Ovary (tissue), 9 donors: ENCODE data around the gene BAIAP3. TPM values are rescaled to one million over a fixed set of nuclear protein-coding genes. Genes with fewer than 3 reads are reported as not detected.

ENCODE experiments used
- DNase-seq, 5 donors: peaks; one replicate each; pipeline ENCODE4 v3.0.0-alpha.2; 2019 to 2020
- H3K27ac ChIP-seq, 2 donors: fragments of 200-600 bp; one replicate each; pipeline versions ENCODE4 v1.5.1 to v1.8.0; 2019 to 2022
- H3K27me3 ChIP-seq: fragments of 200-600 bp; one replicate; pipeline ENCODE4 v1.8.0; 2022
- H3K36me3 ChIP-seq: fragments of 200-600 bp; sonication (generic); one replicate; pipeline ENCODE4 v1.5.1; 2019
- H3K4me1 ChIP-seq: one replicate; pipeline ENCODE4 v1.8.1; 2013; ENCODE audit warnings: mild to moderate bottlenecking, moderate library complexity; ENCODE audit not compliant: insufficient read depth
- H3K4me3 ChIP-seq: fragments of 200-600 bp; sonication (generic); one replicate; pipeline ENCODE4 v1.5.1; 2017
- H3K9me3 ChIP-seq, 2 donors: fragments of 200-600 bp in 1 of 2; sonication (generic) in 1 of 2; one replicate each; pipeline versions ENCODE4 v1.5.1 to v1.8.1; 2013 to 2019; ENCODE audit warnings: mild to moderate bottlenecking in 1 of 2, moderate library complexity in 1 of 2
- CTCF ChIP-seq, 3 donors: fragments of 450-650 bp in 2 of 3; fragments of 200-600 bp in 1 of 3; IDR thresholded peaks; one replicate each; pipeline versions ENCODE4 v1.5.1 to v1.8.0; 2016 to 2022; ENCODE audit warnings: antibody characterized with exemption in 3 of 3, mild to moderate bottlenecking in 1 of 3
- EP300 ChIP-seq: sonication (generic); formaldehyde crosslinking; IDR thresholded peaks from one replicate; pipeline ENCODE4 v1.6.1; 2017; ENCODE audit warnings: antibody characterized with exemption
- POLR2A ChIP-seq: fragments of 450-650 bp; IDR thresholded peaks from one replicate; pipeline ENCODE4 v1.6.1; 2017; ENCODE audit warnings: antibody characterized with exemption, mild to moderate bottlenecking, moderate library complexity
- WGBS, 3 donors: extraction: QIAGEN DNeasy Blood & Tissue Kit in 1 of 3; methylation state at CpG; one replicate each; pipeline versions ENCODE4 v1.1.5 to v1.1.7; 2013 to 2017; 5-methylcytosine and 5-hydroxymethylcytosine counted together
- intact Hi-C, 4 donors: fragments of 100-400 bp; cut with DNase I; formaldehyde crosslinking; loops; one replicate each; pipeline versions ENCODE4 v1.11.0 to v1.15.1; 2022 to 2023
- polyA plus RNA-seq, 2 donors: library from polyadenylated mRNA; stranded (reverse); fragments of 200-250 nt in 1 of 2; fragments of 350-450 nt in 1 of 2; fragmentation: Illumina TruSeq in 1 of 2; extraction: RNeasy Lipid Tissue Mini Kit (QIAGEN cat#74804) in 1 of 2; gene quantifications; one replicate each; pipeline ENCODE4 v1.2.3, GENCODE V29; 2013 to 2014
- total RNA-seq, 7 donors: library from RNA; depleted of rRNA in 2 of 7; stranded (reverse); fragments of >200 nt in 2 of 7; fragmentation: NEBNext Ultra II Directional in 3 of 7; extraction: Animal tissue kit (Norgen Biotek cat#: 25700) in 3 of 7; gene quantifications; one replicate each; pipeline versions ENCODE4 v1.1.0 to v1.2.4, GENCODE V29; 2016 to 2023
- donor health status: DM: no; HTN: no; CAD: no; lungs with moderate emphysema.
- donor health status: DM: no; HTN: no; CAD: no.
- donor health status: Bipolar disorder and iron deficiency.
- donor health status: DM: yes; HTN: yes; CAD: no.
- donor health status: DM: no; HTN: no; CAD: no.
- donor health status: DM: yes; HTN: yes; CAD: no.

BAIAP3 gene
- total and polyA plus RNA-seq, 9 donors: 0.25 to 26.1 (median 1.2) TPM

GRCh38 chr16:1343428-1344242, 10.2 kb downstream of the BAIAP3 start:
- Histone ChIP-seq H3K4me1 (peaks cover 3% of the 10 kb centered on the region), H3K9me3 (no peaks in the 10 kb centered on the region), H3K27ac (no peak overlapping the region), H3K27me3 (no peaks in the 10 kb centered on the region), H3K36me3 (no peaks in the 10 kb centered on the region), H3K4me3 (no peak overlapping the region)
- TF ChIP-seq POLR2A (no peak), EP300 (no peak), CTCF (IDR thresholded peaks at IDR 0.05) (no peak)
- DNase-seq: no peak
- WGBS, 3 donors: 30 to 40% (median 38%) methylated on average over 44 of the region's 44 CpGs
- intact Hi-C loops: no loop called here

GRCh38 chr16:1344499-1344898, 11.1 kb downstream of the BAIAP3 start:
- Histone ChIP-seq H3K4me3 (no peak overlapping the region), H3K36me3 (no peaks in the 10 kb centered on the region), H3K27ac (no peak overlapping the region), H3K27me3 (no peaks in the 10 kb centered on the region), H3K4me1 (peaks cover 3% of the 10 kb centered on the region), H3K9me3 (no peaks in the 10 kb centered on the region)
- 74 to 81% (median 78%) methylated on average over 14 of the region's 14 CpGs for WGBS, 3 donors
- TF ChIP-seq POLR2A (no peak), EP300 (no peak), CTCF (IDR thresholded peaks at IDR 0.05) (no peak)
- intact Hi-C loops: no loop called here
- DNase-seq: no peak

GRCh38 chr16:1345087-1345486, 11.6 kb downstream of the BAIAP3 start:
- H3K9me3 ChIP-seq: no peaks in the 10 kb centered on the region
- H3K36me3 ChIP-seq: no peaks in the 10 kb centered on the region
- H3K4me3 ChIP-seq: no peak overlapping the region
- TF ChIP-seq CTCF (IDR thresholded peaks at IDR 0.05) (no peak), EP300 (no peak), POLR2A (no peak)
- no peak overlapping the region for H3K27ac ChIP-seq
- H3K27me3 ChIP-seq: no peaks in the 10 kb centered on the region
- intact Hi-C loops: no loop called here
- 41 to 55% (median 45%) methylated on average over 9 to 11 of the region's 11 CpGs for WGBS, 3 donors
- H3K4me1 ChIP-seq: peaks cover 3% of the 10 kb centered on the region
- DNase-seq: no peak

GRCh38 chr16:1345651-1346421, 12.4 kb downstream of the BAIAP3 start:
- TF ChIP-seq CTCF (IDR thresholded peaks at IDR 0.05) (no peak), EP300 (no peak), POLR2A (no peak)
- H3K36me3 ChIP-seq: no peaks in the 10 kb centered on the region
- H3K27me3 ChIP-seq: no peaks in the 10 kb centered on the region
- H3K9me3 ChIP-seq: no peaks in the 10 kb centered on the region
- no peak for DNase-seq
- no peak overlapping the region for H3K27ac ChIP-seq
- peaks cover 6% of the 10 kb centered on the region for H3K4me1 ChIP-seq
- H3K4me3 ChIP-seq: no peak overlapping the region
- WGBS, 3 donors: 43 to 67% (median 50%) methylated on average over 21 to 31 of the region's 31 CpGs
- intact Hi-C loops: no loop called here
